Stimulated activated naive CD8-positive, alpha-beta T cell treated with anti-CD3 and anti-CD28 coated beads, Interleukin-15, amount 100 ng/mL, for 72 hours (primary cell): ENCODE results near the gene CBX8.
A peak's percentile ranks its signal among the peaks of the same experiment; 100 is the strongest.

Experiments
- ATAC-seq: fragments of 150-1000 bp; cut with Tn5 transposase; 2 replicates; pipeline ENCODE4 v1.10.0; 2021; ENCODE audit warnings: mild to moderate bottlenecking, moderate library complexity
- DNase-seq, 2 donors: peaks; one replicate each; pipeline ENCODE4 v3.0.0; 2021 to 2022
- H3K27ac Mint-ChIP-seq, 2 donors: one replicate each; pipeline ENCODE4 v1.8.0; 2022; ENCODE audit warnings: mild to moderate bottlenecking in 2 of 2, mixed read lengths in 2 of 2, moderate library complexity in 2 of 2
- H3K27me3 Mint-ChIP-seq: one replicate; pipeline ENCODE4 v1.8.0; 2022; ENCODE audit warnings: mixed read lengths
- H3K4me1 Mint-ChIP-seq: one replicate; pipeline ENCODE4 v1.8.0; 2022; ENCODE audit warnings: mild to moderate bottlenecking, mixed read lengths
- H3K4me3 Mint-ChIP-seq, 2 donors: one replicate each; pipeline ENCODE4 v1.8.0; 2022; ENCODE audit warnings: mild to moderate bottlenecking in 2 of 2, mixed read lengths in 2 of 2, moderate library complexity in 1 of 2
- H3K9me3 Mint-ChIP-seq, 2 donors: one replicate each; pipeline ENCODE4 v1.8.0; 2022; ENCODE audit warnings: mixed read lengths in 2 of 2

Gene CBX8

DNA sequence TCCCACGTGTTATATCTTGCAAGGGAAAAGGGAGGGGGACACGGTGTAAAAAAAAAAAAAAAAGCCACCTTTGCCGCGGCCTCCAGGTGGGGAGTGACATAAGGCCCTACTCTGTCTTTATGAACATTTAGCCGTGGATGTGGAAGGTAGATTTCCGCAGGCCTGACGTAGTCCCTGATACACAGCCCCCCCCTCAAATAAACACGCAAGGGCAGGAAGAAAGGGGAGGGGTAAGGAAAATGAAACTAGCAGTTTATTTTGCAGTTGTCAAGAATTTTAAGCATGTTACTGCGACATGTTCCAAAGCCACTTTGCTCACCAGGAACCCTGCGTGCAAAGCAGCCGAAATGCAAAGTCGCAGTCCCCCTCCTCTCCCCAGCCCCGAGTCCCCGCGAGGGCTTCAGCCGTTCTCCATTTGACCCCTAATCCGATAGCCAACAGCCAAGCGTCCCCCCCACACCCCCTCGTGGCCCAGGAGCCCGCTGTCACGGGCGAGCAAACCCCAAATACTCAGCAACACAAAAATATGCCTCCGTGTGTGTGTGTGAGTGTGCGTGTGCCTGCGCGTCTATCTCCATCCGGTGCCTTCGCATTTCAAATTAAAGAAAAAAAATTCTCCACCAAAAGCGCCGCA is 41.1 kb upstream of the CBX8 start:
- Mint-ChIP-seq H3K4me3 (peak overlapping the region; percentile 94 to 97), H3K27ac (peak overlapping the region; percentile 89 to 97), H3K4me1 (peaks cover 79% of the 10 kb centered on the region), H3K9me3 (no peaks in the 10 kb centered on the region), H3K27me3 (peaks cover 36% of the 10 kb centered on the region)
- ATAC-seq (no peak), DNase-seq (peak in 1 of 2 donors; percentile 40)

- peaks cover 76% of the 10 kb centered on the region for H3K4me1 Mint-ChIP-seq
Observed at GRCh38 chr17:79836972-79837887, 40.4 kb upstream of the CBX8 start.

DNA sequence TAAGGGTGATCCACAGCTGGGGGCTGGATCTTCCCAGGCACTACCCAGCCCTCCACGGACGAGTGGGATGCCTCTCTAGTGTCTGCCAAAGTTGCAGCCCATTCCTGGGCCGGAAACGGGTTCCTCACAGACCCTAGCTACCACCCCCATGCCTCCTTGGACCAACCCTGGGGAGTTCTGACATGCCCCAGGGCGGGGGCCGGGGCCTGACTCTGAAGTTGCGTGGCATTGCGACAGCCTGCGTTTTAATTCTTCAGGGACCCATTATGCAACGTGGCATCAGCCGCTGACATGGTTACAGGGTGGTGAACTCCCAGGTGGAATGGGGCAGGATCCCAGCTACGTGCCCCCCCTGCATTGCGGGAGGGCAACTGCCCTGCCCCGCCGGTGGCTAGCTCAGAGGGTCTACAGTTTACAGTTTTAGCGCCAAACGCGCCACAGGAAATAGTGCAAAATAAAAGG is 39.7 kb upstream of the CBX8 start:
- Mint-ChIP-seq H3K9me3 (no peaks in the 10 kb centered on the region), H3K4me3 (peak overlapping the region; percentile 94 to 97), H3K4me1 (peaks cover 69% of the 10 kb centered on the region), H3K27me3 (peaks cover 21% of the 10 kb centered on the region), H3K27ac (peak overlapping the region; percentile 71 to 75)
- DNase-seq (no peak), ATAC-seq (no peak)

More at GRCh38 chr17:79836972-79837887, 40.4 kb upstream of the CBX8 start:
- Mint-ChIP-seq H3K4me3 (peak overlapping the region; percentile 94 to 97), H3K27me3 (peaks cover 28% of the 10 kb centered on the region), H3K27ac (peak overlapping the region; percentile 89 to 97), H3K9me3 (no peaks in the 10 kb centered on the region)
- peak; percentile 73 to 79 for DNase-seq
- peak; percentile 44 for ATAC-seq

DNA sequence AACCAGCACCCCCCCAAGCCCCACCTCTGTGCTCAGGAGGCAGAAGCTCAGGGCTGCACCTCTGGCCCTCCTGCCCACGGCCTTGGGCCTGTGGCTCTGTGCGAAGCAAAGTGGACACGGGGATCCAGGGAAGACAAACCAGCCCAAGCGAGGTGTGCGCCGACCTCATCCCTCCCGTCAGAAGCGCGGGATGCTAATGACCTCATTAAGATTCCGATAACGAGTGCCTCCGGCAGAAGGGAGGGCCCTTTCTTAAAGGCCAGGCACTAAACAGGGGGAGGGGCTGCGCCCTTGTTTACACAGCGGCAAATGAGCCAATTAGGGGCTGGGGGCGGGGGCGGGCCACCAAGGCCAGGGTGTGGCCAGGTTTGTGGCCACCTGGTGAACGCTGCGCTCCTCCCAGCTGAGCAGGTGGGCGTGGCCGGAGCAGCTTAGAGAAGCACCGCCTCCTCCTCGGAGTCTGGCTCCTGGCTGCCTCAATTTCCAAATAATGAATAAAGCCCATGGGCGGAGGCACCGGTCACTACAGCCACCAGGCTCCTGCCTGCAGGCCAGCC is 39.2 kb upstream of the CBX8 start:
- H3K27ac Mint-ChIP-seq = peak overlapping the region in 1 of 2 donors; percentile 87
- H3K27me3 Mint-ChIP-seq = peaks cover 16% of the 10 kb centered on the region
- peak overlapping the region in 1 of 2 donors; percentile 94 for H3K4me3 Mint-ChIP-seq
- no peak for DNase-seq
- H3K4me1 Mint-ChIP-seq = peaks cover 64% of the 10 kb centered on the region
- H3K9me3 Mint-ChIP-seq = no peaks in the 10 kb centered on the region
- no peak for ATAC-seq

DNA sequence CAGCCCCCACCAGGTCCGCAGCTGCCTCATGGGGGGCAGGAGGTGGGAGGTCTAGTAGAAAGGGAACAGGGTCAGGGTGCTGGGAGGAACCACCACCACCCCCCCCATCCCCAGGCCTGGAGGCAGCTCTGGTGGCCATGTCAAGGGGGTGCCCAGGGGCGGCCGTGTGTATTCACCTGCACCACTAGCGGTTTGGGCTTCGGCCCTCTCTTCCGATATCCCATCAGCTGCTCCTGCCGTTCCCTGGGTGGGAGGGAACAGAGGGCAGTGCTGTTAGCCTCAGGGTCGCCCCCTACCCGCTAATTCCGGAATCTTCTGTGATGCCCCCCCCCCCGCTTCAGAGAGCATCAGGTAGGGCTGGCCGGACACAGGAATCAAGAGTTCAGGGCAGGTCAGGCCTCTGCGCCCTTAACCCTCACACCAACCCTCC is 38.6 kb upstream of the CBX8 start:
- peak overlapping the region in 1 of 2 donors; percentile 87 for H3K27ac Mint-ChIP-seq
- peak overlapping the region in 1 of 2 donors; percentile 50 for H3K4me3 Mint-ChIP-seq
- peaks cover 58% of the 10 kb centered on the region for H3K4me1 Mint-ChIP-seq
- H3K27me3 Mint-ChIP-seq = peaks cover 10% of the 10 kb centered on the region
- ATAC-seq = no peak
- no peak for DNase-seq
- no peaks in the 10 kb centered on the region for H3K9me3 Mint-ChIP-seq

DNA sequence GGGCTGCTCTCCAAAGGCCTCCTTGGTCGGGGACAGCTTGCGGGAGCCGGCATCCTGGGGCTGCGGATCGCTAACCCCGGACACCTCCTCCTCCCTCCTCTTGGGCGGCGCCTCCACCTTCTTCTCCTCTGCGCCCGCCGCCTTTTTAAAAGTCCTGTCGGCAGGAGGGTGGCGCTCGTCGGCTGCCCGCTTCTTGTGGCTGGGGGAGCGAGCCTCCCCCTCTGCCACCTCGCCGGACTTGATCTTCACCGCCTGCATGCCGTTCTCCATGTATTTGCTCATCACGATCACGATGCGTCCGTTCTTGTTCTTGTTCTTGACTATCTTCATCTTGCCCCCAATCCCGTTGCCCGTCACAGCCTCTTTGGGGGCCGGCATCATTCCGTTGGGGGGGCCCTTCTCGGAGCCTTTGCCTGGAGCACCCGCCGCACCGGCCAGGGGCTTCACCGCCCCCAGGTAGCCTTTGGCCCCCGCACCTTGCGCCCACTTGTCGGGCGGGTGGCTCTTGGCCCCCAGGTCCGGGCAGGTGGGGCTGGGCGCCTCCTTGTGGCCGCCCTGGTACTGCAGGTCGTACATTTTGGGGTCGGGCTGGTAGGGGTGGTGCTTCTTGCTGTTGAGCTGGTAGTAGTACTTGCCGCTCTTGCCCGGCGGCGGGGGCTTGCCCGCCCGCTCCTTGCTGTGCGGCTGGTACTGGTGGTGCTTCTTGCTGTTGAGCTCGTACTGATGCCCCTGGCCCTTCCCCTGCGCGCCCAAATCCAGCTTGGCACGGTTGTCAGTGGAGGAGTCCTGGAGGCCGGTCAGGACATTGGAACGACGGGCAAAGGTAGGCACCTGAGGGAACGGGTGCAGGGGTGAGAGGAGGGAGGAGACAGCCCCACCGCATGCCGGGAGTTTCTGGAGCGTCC is 37.9 kb upstream of the CBX8 start:
- Mint-ChIP-seq H3K4me3 (peak overlapping the region in 1 of 2 donors; percentile 50), H3K27me3 (peaks cover 4% of the 10 kb centered on the region), H3K27ac (peak overlapping the region in 1 of 2 donors; percentile 90), H3K9me3 (no peaks in the 10 kb centered on the region), H3K4me1 (peaks cover 52% of the 10 kb centered on the region)
- DNase-seq = peak in 1 of 2 donors; percentile 67
- no peak for ATAC-seq

DNA sequence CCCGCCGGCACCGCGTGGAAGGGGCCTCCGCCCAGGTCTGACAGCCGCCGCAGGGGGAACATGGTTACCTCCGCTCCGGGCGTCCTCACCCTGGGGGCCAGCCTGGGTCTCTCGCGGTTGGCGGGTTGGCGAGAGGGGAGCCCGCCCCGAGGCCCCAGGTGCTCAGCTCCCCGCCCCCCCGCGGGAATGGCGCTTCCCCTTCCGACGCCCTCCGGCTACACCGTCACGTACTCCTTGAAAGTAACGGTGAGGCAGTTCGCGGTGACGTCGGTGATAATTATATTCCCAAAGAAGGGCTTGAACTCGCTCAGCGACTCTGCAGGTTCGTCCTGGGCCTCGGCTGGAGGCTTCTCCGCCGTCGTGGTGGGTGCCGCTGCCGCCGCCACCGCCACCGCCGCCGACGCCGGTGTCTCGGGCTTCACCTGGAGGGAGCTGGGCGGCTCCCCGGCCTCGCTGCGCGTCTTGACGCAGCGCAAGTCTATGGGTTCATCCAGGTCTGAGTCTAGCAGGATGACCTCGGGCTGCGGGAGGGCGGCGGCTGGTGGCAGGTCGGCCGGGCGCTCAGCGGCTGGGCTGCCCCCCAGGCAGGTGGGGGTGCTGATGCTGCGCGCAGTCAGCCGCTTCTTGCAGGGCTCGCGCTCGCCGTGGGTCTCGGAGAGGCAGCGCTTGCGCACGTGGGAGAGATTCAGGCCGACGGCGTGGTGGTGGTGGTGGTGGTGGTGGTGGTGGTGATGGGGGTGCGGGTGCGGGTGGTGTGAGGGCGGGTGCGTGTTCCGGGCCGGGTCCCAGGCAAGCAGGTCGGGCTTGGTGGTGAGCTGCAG is 37.1 kb upstream of the CBX8 start:
- no peaks in the 10 kb centered on the region for H3K9me3 Mint-ChIP-seq

GRCh38 chr17:79833110-79833450 is 36.2 kb upstream of the CBX8 start:
- H3K27ac Mint-ChIP-seq = peak overlapping the region in 1 of 2 donors; percentile 5
- no peaks in the 10 kb centered on the region for H3K27me3 Mint-ChIP-seq
- H3K4me3 Mint-ChIP-seq = peak overlapping the region; percentile 13 to 50
- no peaks in the 10 kb centered on the region for H3K9me3 Mint-ChIP-seq
- H3K4me1 Mint-ChIP-seq = peaks cover 47% of the 10 kb centered on the region
- ATAC-seq = no peak
- DNase-seq = no peak

More for the DNA sequence above, 37.1 kb upstream of the CBX8 start:
- DNase-seq (no peak), ATAC-seq (no peak)
- no peak overlapping the region for H3K4me3 Mint-ChIP-seq
- no peak overlapping the region for H3K27ac Mint-ChIP-seq
- H3K27me3 Mint-ChIP-seq = no peaks in the 10 kb centered on the region
- H3K4me1 Mint-ChIP-seq = peaks cover 51% of the 10 kb centered on the region

DNA sequence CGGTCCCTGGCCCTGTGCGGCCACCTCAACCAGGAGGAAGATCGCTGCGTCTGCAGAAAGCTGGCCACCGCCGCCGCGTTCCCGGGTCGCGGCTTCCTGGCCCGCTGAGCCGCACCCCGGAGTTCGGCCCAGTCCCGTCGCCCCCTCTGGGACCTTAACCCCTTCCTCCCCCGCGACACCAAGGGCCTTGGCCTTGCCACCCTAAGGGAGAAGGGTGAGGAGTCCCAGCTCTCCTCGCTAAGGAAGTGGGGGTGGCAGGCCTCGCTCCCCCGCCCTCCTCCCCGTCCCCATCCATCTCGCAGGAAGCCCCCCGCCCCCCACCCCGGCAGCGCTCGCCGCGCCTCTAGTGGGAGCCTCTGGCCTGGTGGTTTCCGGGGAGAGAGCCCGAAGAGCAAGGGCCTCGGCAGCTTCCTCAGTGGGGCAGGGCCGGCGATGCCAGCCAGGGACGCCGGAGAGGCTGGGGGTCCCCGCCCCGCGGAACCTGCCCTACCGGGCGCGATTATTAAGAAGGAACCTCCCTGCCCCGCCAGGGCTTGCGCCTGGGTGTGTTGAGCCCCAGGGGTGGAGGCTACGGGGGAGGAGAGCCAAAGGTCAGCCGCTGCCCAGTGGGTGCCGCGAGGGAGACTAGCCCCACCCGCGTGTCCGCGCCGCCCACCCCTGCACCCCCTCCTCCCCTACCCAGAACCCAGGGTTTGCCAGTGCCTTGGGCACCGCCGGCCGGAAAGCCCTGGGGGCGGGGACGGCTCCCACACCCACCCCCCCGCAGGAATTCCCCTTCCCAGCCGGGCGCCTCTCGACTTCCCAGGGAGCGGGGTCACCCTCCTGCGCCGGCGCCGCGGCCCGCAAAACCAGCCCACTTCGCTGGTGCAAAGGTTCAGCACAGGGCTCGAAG is 35.6 kb upstream of the CBX8 start:
- Mint-ChIP-seq H3K27me3 (no peaks in the 10 kb centered on the region), H3K4me3 (peak overlapping the region; percentile 41 to 50), H3K9me3 (no peaks in the 10 kb centered on the region), H3K4me1 (peaks cover 41% of the 10 kb centered on the region), H3K27ac (peak overlapping the region in 1 of 2 donors; percentile 5)
- ATAC-seq (peak; percentile 11), DNase-seq (no peak)

DNA sequence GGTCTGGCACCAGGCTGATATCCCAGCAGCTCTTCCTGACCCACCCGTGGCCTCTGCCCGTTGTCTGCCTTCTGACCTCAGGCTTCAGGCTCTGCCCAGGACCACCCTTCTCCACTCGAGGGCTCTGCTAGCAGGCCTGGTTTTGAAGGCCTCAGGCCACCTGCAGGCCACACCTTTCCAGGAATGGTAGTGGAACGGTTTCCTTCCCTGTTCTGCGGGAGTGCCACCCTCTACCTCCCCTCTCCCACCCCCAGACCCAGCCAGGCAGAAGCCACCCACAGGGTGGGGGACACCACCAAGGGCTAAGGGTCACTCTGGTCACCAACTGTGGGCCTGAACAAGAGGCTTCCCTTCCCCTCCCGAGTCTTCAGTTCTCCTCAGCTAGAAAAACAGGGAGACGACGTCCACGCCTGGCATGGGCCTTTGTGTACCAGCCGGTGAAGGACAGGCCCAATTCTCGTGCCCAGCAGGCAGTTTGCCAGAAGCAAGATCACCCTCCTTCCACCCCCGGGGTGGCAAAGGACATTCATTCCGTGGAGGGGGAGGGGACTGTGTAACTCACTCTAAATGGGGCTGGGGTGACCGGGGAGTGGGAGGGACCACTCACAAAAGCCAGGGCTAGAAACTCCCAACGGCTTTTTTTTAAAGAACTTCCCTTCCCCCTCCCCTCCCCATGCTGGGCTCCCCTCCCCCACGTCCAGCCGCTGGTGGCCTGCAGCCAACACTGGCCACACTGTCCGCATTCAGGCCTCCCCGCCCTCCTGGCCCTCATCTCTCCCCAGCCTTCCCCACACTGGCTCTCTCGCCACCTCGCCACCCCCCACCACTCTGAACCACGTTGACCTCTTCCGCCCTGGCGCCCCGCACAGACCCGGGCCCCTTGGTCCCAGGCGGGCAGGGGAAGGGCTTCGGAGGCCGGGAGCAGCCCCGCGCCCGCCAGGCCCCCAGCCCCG is 34.7 kb upstream of the CBX8 start:
- Mint-ChIP-seq H3K27ac (no peak overlapping the region), H3K4me1 (peaks cover 37% of the 10 kb centered on the region), H3K9me3 (no peaks in the 10 kb centered on the region), H3K4me3 (peak overlapping the region in 1 of 2 donors; percentile 13), H3K27me3 (peaks cover 3% of the 10 kb centered on the region)
- DNase-seq (no peak), ATAC-seq (peak; percentile 33)

DNA sequence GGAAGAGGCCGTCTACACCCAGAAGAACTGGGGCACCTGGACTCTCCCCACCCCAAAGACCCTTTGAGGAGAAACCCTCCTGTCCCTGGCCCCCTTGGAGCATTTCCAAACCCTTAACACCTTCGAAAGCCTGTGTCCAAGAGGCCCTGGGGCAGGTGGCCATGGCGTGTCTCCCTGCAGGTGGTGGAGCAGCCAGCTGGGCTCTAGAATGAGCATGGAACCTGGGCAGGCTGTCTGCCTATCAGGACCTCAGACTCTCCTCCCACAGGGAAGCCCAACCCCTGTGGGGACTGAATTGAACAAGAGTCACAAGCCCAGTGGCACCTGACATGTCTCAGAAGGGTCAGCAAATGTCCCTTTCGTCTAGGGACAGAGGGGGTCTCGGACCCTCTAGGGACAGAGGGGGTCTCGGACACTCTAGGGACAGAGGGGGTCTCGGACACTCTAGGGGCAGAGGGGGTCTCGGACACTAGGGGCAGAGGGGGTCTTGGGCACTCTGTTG is 33.9 kb upstream of the CBX8 start:
- ATAC-seq (no peak), DNase-seq (no peak)
- peaks cover 39% of the 10 kb centered on the region for H3K4me1 Mint-ChIP-seq
- peaks cover 11% of the 10 kb centered on the region for H3K27me3 Mint-ChIP-seq
- peak overlapping the region in 1 of 2 donors; percentile 42 for H3K27ac Mint-ChIP-seq
- no peak overlapping the region for H3K4me3 Mint-ChIP-seq
- no peaks in the 10 kb centered on the region for H3K9me3 Mint-ChIP-seq

DNA sequence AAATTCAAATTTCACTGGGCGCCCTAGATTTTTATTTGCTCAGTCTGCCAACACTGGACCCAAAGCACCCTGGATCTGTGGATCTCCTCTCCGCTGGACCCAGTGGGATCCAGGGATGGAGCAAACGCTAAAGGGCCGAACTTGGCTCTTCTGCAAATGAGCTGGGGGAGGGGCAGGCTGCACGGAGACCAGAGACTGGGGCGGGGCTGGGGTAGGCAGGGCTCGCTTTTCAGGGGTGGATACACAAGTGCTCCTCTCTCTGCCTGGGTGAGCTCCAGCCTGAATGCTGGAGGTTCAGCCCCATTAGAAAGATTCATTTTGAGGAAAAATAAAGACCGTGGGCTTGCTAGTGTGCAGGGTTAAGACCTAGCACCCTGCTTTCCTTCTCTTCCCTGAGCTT is 33.4 kb upstream of the CBX8 start:
- DNase-seq (no peak), ATAC-seq (no peak)
- H3K27ac Mint-ChIP-seq = no peak overlapping the region
- peaks cover 36% of the 10 kb centered on the region for H3K4me1 Mint-ChIP-seq
- H3K4me3 Mint-ChIP-seq = no peak overlapping the region
- H3K27me3 Mint-ChIP-seq = peaks cover 15% of the 10 kb centered on the region
- H3K9me3 Mint-ChIP-seq = no peaks in the 10 kb centered on the region
